Central memory CD4-positive, alpha-beta T cell (primary cell): ENCODE data around the gene ADPGK.
"Not testable (repeated sequence)": the region's sequence is repeated elsewhere in the genome, so short reads cannot be mapped to it uniquely, and the experiment has no call there.

Experiments
- DNase-seq: peaks from one replicate; pipeline ENCODE4 v3.0.0; 2022
- total RNA-seq, 3 experiments: gene quantifications; one replicate each; lab custom pipeline; 2026; lab: John Stamatoyannopoulos, UW

The ADPGK gene
- 132 to 139 (median 139) reads per million in 3 experiments for total RNA-seq

DNA sequence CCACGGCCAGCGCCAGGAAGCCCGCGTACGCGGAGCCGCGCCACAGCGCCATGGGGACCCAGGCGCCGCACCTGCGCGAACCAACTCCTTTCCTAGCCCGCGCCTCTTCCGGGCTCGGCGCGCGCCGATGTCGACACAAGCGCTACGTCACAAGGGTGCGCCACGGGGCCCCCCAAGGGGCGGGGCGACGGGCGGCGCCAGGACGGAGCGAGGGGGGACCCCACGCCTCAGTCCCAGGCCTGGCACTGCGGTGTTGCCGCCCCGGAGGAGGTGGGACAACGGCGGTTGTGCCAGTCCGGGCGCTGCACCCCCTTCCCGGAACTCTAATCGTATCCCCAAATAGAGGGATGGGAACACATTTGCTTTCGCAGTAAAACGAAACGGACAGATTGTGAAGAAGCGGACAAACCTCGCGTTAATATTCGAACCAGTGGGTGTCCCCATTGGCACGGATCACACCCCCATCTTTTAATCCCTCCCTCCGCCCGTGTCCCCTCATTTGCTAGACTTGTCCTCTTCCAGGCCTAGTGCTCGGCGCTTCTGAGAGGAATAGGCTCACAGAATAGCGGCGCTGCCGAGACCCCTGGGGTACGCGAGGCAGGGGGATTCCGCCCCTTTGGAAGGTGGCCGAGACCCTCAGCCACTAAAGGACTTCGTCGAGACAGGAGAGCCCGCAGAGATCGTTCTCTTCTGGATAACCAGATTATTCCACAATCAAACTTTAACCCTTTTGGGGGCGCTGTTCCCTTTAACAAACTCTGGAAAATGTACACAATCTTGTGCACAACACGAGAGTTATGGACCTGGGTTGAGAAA is at the start of gene ADPGK:
Gene ADPGK (minus strand): TSS at position 119 of the 816 bp plus-strand sequence. CDS start 67 bp downstream, at position 52.
- DNase-seq: peak; percentile 95

DNA sequence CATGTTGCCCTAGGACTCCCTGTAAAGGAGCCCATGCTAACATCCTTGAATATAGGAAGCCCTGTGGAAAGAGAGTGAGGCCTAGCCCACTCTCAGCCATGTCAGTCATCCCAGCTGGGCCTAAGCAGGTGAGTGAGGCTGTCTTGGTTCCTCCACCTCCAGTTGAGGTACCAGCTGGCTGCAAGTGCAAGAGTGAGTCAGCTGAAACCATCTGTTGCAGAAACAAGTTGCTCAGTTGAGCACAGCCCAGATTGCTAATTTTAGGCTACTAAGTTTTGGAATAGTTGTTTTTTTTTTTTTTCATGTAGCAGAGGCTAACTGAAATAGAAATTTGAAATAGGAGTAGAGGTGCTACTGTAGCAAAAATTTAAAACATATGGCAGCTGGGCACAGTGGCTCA is 43.7 kb upstream of the ADPGK start:
- DNase-seq: no peak

DNA sequence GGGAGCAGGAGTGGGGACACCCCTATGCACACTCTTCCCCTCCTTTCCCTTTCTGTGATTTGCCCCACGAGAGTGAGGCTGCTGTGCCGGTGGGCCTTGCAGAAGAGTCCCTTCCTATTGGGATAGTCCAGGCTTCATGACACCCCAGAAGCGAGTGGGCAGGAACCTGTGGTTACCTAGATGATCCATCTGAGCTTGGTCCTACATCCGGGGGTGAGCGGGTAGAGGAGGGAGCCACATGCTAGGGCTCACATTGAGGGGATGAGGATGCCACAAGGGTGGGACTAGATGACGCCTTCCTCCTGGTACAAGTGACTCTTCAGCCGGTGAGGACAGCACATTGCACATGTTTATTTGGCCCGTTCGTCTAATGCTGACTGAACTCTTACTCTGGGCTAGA is 43.1 kb upstream of the ADPGK start:
- DNase-seq: no peak

DNA sequence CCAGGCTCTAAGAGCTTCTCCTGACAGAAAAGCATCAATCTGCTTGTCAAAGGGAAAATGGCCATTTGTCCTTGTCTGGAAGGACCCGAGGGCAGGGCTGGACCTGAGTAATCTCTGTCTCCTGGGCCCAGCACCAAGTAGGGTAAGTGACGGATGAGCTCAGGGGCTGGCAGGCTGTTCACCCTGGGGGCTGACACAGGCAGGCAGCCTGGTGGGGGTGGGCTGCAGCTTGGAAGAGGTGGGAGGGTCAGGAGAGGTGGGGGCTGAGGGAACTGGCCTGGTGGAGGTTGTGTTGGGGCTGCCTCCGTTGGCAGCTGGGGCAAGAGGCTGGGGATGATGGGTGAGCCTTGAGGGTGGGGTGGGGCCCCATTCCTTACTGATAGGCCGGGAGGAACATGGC is 42.3 kb upstream of the ADPGK start:
- DNase-seq: no peak

DNA sequence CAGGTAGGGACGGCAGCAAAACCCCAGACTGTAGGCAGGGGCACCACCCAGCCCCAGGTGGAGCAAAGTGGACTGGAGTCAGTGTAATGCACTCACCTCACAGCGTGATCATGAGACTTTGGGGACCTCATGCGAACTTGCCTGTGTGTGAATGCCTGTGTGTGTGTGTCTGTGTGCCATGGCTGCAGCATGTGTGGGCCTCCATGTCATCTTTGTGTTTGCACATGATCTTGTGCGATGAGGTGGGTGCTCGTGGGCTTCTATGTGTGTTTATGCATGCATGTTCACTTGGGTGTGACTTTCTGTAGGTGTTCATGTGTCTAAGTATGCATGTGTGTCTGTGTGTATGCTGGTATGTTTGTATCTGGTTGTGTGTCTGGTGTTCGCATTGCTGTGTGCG is 41.2 kb upstream of the ADPGK start:
- no peak for DNase-seq

DNA sequence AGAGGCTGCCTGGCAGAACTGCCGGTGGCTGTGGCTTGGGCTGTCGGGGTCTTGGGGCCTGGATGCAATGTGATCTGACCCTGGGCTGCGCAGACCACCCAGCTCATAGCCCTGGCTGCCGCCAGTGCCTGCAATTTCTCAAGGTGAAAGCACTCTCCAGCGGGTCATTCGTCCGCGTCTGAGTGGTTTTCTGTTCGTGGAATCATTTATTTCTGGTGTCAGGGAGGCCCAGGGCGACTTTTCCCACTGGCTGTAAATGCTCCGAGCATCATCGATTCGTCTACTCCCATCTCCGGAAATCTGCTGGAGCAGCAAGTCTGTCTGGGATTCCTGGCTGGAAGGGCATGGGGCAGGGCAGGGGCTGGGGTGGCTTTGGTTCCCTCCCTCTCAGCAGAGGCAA is 40.6 kb upstream of the ADPGK start:
- no peak for DNase-seq

DNA sequence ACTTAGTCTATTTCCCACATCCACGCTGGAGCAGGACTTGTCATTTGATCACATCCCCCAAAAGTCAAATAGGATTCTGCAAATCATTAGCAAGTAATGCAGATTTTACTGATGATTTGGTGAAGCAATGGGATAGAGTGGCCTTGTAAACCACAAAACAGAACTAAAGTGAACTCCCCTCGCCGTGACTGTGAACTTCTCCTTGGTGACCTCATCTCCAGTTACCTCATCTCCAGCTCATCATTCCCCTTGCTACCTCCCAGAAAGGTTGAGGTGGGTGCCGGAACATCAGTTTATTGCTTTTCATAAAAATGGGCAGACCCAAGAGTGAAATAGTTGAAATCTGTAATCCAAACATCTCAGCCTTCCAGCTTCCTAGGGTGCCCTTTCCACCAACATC is 36.7 kb upstream of the ADPGK start:
- no peak for DNase-seq

DNA sequence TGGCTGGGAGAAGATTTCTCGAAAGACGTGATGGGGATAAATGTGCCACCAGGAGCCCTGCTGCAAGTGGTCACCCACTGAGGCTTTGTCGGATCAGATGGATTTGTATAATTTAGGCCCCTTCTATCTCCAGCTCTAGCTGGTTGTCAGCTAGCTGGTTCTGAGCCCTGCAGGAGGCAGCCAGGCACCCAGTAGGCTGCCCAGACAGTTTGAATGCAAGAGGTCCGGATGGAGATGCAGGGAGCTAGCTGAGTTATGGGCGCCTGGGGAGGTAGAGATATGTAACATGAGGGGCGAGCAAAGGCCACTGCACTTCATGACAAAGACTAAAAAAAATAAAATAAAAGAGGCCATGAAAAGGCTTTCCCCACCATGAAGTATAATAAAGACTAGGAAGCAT is 35.1 kb upstream of the ADPGK start:
- no peak for DNase-seq

DNA sequence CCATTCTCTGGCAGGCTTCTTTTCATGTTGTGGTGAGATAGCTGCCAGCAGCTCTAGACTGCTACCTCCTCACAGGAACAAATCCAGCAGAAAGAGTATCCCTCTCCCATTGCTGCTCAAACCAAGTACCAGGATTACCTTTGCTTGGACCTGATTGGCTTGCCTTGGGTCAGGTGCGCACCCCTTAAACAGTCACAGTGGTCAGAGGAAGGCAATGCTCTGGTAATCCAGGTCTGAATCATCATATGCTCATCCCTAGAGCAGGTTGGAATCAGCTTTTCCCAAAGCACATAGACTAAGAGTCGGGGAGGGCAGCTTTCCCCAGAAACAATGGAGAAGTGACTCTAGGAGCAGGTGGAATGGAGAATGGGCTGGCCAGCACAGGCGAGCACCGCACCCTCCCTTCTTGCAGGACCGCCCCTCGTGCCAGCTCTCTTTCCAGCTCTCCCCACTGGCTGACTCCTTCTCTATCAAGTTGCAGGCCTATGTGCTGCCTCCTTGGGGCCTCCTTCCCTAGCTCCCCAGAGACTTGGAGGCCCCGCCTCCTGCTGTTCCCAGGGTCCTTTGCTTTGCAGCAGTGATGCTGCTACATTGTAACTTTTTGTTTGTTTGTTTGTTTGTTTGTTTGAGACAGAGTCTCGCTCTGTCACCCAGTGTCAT is 29.9 kb upstream of the ADPGK start:
- DNase-seq: no peak

DNA sequence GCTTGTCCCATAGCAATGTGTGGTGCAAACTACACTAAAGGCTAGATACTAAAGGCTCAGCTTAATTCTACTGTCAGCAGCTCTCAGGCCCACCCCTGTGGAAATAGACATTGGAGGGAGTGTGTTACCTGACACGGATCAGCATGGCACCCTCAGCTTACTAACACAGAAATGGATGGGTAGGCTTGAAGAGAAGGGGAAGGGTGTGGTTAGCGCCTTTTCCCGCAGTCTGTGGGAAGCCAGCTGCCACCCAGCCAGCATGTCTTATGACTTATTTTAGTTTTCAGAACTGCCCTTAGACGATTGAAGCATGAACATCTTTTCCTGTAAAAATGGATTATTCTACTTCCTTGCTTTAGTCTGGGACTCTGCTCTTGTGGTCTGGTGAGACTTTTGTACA is 25.8 kb upstream of the ADPGK start:
- DNase-seq: no peak

DNA sequence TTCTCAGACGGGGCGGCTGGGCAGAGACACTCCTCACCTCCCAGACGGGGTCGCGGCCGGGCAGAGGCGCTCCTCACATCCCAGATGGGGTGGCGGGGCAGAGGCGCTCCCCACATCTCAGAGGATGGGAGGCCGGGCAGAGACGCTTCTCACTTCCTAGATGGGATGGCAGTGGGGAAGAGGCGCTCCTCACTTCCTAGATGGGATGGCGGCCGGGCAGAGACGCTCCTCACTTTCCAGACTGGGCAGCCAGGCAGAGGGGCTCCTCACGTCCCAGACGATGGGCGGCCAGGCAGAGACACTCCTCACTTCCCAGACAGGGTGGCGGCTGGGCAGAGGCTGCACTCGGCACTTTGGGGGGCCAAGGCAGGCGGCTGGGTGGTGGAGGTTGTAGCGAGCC is 23.8 kb upstream of the ADPGK start:
- DNase-seq: not testable (repeated sequence)

DNA sequence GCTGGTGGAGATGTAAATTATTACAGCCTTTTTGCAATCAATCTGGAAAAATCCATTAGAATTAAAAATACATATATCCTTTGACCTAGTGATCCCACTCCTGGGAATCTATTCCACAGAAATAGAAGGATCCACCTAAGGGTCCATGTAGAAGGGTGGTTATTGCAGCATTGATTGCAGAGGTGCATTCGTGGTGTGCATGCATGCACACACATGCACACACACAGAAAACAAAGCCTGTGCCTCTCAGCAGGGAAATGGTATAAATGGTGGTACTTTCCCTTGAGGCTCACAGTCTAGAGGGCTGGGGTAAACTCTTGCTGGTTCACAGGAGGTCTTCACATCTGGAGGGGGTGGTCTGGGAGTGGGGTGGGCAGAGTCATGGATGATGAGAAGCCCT is 19.4 kb upstream of the ADPGK start:
- DNase-seq: no peak

DNA sequence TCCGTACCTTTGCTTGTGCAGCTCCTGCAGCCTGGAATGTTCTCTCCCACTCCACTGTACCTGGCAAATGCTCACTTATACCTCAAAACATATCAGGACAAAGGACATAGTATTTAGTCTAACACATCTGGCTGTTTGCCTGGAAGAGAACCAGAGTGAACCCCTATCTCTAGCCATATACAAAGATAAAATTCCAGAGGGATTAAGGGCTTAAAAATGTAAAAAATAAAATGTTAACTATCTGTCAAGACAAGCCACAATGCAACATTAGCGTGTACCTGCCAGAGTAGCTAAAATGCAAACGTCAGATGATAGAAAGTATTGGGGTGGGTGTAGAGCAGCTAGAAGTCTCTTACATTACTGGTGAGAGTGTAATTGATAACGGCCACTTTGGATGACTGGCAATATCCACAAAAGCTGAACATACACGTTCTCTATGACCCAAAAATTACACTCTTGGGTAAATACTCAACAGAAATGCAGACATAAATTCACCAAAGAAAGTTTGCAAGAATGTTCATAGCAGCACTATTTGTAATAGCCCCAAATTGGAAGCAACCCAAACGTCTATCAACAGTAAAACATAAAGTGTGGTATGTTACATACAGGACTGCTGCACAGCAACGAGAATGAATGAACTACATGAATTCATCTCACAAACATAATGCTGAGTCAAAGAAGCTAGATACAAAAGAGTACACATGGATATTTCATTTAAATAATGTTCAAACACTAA is 18.2 kb upstream of the ADPGK start:
- DNase-seq: no peak

DNA sequence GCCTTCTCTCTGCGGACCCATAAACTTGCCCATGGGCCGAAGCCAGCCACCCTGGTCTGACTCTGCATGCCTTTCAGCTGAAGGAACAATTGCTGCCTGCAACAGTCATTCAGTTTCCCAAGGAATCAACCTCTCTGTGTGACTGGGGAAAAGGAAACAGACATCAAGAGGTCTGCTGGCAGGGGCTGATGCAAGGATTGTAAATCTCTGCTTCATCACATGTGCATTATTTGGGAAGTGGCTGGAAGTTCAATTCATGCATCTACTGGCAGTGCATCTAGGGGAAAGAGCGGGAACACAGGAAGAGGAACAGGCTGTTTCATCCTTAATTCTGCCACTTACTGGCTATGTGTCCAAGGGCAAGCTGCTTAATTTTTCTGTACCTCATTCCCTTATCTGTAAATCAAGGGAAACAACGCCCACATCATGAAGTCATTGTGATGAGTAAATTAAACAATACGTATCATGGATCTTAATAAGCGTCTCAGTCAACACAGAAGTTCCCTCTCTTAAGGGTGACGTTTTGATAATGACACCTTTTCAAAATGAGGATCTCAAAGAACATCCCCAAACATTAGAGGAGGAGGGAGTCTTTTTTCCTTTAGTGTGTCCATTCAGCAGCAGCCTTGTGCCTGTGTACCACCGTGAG is 17.4 kb upstream of the ADPGK start:
- no peak for DNase-seq

DNA sequence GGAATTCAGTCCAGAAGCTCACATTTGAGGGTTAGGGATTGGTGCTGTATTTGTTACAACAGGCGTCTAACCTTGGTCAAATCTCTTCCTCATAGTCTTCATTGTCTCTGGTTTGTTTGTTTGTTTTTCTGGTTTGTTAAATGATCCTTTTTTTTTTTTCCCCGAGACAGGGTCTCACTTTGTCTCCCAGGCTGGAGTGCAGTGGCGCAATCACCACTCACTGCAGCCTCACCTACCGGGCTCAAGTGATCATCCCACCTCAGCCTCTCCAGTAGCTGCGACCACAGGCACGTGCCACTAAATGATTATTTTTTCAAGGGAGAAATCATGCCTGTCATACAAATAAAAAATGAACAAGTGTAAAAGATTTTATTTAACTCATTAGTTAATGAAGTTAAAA is 14.3 kb upstream of the ADPGK start:
- DNase-seq: no peak

DNA sequence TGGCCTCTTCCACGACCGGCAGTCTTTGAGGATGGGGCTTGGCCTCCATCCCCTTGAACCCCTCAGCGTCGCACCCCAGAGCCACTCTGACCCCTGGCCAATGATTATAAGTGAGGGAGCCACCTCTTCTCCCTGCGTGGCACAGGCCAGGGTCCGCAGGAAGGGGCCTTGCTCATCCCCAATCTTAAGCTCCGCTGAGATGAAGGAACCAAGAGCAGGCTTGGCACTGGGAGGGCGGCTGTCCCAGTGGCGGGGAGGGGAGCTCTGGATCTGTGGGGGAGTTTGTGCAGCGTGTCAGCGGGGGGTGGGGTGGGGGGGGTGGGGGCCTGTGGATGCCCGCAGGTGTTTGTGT is 13.8 kb upstream of the ADPGK start:
- DNase-seq: no peak

DNA sequence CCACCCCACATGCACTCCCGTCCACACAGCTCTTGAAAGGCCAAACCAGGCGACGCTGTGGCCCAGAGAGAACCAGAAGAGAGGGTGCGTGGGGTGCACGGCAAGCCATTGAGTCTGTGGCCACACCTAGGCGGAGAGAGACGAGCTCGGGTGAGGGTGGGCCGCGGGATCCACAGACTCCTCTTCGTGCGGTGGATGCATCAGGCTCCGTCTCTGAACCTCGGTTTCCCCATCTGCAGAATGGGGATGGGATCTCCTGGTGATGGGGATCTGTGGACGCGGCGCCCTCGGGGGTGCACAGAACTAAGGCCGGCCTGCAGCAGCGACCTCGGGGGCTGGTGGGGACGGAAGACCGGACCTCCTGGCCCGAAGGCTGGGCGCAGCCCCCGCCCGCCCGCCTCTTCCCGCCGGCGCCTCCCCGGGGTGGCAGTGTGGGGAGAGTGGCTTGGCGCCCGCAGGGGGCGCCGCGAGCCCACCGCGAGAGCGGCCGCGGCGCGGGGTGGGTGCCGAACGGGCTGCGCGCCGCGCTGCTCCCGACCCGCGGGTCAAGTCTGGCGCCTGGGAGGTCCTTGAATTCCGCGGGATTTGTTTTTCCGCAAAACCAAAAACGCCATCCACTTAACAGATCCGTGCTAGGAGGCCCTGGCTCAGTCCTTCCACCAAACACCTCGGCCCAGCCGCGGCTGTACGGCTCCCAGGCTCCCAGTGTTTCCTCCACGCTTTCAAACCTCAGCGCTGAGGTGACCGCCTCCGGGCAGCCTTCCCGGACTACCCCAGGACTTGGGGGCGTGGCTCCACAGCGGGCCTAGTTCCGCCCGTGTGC is 13.2 kb upstream of the ADPGK start:
- peak; percentile 28 for DNase-seq

DNA sequence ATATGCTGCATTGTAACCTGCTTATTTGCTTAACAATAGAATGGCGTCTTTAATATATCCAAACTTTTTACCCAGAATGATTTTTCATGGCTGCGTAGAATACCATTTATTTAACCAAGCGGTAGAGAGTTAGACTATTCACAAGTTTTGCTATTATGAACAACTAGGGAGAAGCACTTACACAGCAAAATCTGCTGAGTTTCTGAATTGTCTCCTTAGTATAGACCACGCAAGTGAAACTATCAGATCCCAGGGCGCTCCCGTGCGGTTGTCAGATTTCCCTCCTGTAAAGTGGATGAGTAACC is 12.6 kb upstream of the ADPGK start:
- DNase-seq: no peak

DNA sequence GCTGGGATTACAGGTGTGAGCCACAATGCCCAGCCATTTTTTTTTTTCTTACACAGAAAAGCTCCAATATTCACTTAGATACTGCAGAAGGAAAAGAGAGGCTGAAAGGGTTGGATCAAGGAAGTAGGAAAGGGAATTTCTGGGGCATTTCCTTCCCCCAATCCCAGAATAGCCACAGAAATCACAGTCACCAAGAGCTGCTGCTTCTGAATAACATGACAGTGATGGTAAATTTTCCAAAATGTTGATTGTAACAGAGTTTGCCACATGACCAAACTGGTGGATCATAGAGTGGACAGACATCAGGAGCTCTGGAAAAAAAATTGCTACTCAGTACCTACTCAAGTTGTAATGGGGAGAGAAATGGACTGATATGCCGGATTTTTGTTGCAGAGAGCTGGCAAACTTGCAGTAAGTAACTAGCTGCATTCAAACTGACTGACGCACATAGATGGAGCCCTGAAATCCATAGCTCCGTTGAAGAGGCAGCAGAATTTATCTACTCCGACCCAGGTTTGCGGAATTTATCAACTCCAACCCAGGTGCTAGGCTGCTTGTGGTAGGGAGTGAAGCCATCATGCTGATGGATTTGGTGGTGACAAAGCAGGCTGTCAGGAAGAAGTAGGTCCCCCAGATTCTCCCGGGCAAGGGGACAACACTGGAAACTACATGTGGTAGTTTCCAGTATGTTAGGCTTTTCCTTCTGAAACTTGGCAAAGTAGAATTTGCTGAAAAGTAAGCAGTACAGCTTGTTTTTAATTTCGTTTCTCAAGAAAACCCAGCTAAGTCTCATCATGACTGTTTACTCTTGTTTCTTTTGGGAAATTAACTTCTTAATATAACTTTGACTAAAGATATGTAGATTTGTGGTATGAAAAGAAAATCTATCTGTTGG is 10.5 kb upstream of the ADPGK start:
- DNase-seq: no peak

DNA sequence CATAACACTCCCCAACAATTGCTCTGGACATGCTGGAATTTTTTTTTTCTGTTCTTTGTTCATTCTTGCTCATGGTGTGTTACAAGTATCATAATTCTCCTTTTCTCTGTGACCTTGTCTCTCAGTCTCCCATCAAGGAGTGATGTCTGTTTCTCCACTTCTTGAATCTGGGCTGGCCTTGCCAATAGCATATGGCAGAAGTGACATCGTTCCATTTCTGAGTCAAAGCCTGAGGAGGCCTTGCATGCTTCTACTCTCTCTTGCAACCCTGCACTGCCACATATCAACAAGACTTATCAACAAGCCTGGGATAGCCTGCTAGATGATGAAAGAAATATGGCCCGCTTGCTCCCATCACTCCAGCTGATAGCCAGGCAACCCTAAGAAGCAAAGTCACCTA is 8.9 kb upstream of the ADPGK start:
- no peak for DNase-seq

DNA sequence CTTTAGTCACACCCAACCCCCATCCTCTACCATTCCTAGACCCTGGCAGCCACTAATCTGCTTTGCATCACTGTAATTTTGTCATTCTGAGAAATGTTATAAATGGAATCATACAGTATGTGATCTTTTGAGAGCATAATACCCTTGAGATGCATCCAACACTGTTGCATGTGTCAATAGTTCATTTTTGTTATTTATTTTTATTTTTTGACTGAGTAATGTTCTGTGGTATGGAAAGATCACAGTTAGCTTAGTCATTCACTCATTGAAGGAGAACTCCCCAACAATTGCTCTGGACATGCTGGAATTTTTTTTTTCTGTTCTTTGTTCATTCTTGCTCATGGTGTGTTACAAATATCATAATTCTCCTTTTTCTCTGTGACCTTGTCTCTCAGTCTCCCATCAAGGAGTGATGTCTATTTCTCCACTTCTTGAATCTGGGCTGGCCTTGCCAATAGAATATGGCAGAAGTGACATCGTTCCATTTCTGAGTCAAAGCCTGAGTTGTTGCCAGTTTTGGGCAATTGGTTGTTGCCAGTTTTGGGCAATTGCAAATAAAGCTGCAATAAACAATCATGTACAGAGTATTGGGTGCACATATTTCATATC is 6.8 kb upstream of the ADPGK start:
- DNase-seq: no peak
